HG03521 (cell line): ENCODE data around the gene WTAP.
A peak's percentile ranks its signal among the peaks of the same experiment; 100 is the strongest.
"Not testable (repeated sequence)": the region's sequence is repeated elsewhere in the genome, so short reads cannot be mapped to it uniquely, and the experiment has no call there.

ENCODE experiments used
- ATAC-seq: cut with Tn5 transposase; IDR thresholded peaks from one replicate; pipeline ENCODE4 v1.9.1; 2021; ENCODE audit warnings: mild to moderate bottlenecking, moderate library complexity; ENCODE audit not compliant: unreplicated experiment

The WTAP gene

GRCh38 chr6:159693128-159693893 is 34.0 kb upstream of the WTAP start, which contains the start of gene SOD2:
Gene SOD2, minus strand, starts transcription at chr6:159693241. Its CDS starts 74 bp downstream, at chr6:159693167.
- ATAC-seq = peak; percentile 71

- ATAC-seq = no peak
Observed at GRCh38 chr6:159693894-159694545, 33.3 kb upstream of the WTAP start.

- ATAC-seq = no peak
Observed at GRCh38 chr6:159695984-159696383, 31.3 kb upstream of the WTAP start.

DNA sequence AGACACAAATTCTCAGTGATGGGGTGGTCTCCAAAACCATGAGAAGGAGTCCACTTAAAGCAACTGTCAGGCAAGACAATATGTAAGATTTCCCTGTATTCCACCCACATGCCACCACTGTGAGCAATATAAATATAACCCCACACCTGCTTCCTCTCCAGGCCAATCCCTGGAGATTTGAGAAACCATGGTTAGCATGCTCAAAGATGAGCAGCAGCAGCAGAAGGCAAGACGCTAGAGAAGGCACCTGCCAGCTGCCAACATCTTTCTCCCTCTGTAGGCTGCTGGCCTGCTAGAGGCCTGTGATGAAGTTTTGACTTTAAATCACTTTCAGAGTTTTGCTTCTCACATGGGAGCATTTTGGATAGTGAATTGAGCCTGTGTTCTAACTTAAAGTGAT is 26.3 kb upstream of the WTAP start:
- ATAC-seq = no peak

GRCh38 chr6:159701413-159701999 is 25.8 kb upstream of the WTAP start:
- no peak for ATAC-seq

DNA sequence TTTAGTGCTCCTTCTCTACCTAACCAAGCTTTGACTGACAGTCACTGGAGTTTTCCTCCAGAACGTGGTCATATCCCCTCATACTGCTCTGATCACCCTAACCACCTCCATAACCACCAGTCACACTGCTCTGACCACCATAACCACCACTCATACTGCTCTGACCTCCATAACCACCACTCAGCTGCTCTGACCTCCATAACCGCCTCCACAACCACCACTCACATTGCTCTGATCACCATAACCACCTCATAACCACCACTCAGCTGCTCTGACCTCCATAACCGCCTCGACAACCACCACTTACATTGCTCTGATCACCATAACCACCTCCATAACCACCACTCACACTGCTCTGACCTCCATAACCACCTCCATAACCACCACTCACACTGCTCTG is 16.7 kb upstream of the WTAP start:
- not testable (repeated sequence) for ATAC-seq

DNA sequence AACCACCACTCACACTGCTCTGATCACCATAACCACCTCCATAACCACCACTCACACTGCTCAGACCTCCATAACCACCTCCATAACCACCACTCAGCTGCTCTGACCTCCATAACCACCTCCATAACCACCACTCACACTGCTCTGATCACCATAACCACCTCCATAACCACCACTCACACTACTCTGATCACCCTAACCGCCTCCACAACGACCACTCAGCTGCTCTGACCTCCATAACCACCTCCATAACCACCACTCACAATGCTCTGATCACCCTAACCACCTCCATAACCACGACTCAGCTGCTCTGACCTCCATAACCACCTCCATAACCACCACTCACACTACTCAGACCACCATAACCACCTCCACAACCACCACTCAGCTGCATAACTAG is 14.9 kb upstream of the WTAP start:
- not testable (repeated sequence) for ATAC-seq

- ATAC-seq = no peak
Observed at GRCh38 chr6:159713984-159714383, 13.3 kb upstream of the WTAP start.

DNA sequence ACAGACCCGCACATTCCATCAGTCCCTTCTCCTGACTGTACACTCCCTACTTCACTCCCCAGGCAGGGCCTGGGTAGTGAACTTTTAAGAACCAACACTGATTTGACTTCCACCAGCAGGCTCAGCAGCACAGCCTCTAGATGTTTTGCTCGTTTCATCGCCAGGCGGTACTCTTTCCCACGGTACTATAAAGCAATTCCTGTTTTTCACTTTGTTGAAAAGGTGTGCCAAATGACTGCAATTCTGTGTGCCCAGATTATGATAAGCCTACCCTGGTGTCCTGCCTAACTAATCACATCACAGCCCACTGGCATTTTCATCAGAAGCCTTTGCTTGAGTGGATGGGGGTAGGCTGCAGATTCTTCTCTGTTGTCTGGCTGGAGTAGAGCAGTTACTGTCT is 12.9 kb upstream of the WTAP start:
- no peak for ATAC-seq

DNA sequence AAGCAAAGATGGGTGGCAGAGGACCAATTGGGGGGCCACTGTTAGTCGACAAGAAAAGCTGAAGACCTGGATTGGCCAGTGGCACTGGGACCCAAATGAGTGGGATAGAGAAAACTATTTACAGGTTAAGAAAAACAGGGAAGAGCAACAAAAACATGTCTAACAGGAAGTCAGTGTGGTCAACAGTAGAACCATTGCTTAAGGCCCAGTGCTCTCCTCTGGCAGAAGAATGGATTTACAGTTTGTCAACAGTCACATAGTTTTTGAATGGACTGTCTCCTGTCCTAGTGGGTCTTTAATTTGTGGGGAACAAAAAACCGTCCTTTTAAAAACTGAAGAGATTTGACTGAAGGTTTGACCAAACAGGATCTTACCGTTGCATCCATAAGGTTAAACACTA is 12.1 kb upstream of the WTAP start:
- no peak for ATAC-seq

GRCh38 chr6:159715605-159716004 is 11.7 kb upstream of the WTAP start:
- ATAC-seq = no peak

GRCh38 chr6:159716247-159717096 is 10.8 kb upstream of the WTAP start:
- ATAC-seq = no peak

DNA sequence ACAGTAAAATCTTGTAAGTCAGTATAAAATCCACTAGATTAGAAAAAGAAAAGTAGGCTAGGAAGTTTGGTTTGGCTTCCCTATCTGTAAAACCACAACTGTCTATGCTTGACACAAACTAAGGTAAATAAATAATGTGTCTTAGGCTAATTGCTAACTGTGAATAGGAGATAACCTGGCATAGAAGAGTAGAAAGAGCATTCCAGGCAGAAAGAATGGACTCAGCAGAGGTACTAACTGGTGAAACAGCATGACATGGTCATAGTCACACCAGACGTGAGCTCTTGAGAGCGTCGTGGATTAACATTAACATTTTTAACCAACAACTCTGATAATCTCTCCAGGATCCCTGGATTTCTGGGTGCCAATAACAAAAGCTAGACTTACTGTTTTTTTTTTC is 8.7 kb upstream of the WTAP start:
- ATAC-seq = no peak

DNA sequence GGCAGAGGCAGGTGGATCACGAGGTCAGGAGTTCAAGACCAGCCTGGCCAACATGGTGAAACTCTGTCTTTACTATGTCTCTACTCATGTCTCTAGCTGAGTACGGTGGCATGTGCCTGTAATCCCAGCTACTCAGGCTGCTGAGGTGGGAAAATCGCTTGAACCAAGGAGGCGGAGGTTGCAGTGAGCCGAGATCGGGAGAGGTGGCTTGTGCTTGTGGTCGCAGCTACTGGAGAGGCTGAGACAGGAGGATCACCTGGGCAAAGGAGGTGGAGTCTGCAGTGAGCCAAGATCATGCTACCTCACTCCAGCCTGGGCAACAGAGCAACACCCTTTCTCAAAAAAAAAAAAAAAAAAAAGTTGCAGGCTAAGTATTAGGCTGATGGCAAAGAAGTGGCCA is 8.0 kb upstream of the WTAP start:
- no peak for ATAC-seq

DNA sequence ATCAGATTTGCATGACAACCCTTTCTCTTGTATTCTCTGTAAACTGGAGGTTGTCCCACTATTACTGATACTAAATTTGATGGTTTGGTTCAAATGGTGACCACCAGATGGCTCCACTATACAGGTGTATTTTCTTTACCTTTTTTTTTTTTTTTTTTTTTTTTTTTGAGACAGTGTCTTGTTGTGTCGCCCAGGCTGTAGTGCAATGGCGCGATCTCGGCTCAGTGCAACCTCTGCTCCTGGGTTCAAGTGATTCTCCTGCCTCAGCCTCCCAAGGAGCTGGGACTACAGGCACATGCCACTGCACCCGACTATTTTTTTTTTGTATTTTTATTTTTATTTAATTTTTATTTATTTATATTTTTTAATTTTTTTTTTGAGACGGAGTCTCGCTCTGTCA is 6.6 kb upstream of the WTAP start:
- ATAC-seq = no peak

- ATAC-seq = not testable (repeated sequence)
Observed at GRCh38 chr6:159721981-159722380, 5.3 kb upstream of the WTAP start.

DNA sequence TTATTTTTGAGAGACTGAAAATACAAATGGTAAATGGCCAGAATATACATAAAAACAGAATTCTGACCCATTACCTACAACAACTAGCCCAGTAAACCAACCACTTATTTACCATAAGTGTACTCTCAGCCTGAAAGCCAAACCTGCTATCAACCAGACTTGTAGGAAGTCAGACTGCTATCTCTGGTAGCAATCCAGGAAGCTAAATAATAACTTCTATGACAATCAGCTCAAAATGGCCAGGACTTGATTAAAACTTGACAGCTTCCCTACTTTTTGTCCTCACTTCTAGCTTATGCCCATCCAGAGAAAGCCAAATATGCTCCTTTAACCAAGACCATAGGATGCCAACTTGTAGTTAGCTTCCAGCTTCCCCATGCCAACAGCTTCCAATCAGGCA is 4.7 kb upstream of the WTAP start:
- no peak for ATAC-seq

DNA sequence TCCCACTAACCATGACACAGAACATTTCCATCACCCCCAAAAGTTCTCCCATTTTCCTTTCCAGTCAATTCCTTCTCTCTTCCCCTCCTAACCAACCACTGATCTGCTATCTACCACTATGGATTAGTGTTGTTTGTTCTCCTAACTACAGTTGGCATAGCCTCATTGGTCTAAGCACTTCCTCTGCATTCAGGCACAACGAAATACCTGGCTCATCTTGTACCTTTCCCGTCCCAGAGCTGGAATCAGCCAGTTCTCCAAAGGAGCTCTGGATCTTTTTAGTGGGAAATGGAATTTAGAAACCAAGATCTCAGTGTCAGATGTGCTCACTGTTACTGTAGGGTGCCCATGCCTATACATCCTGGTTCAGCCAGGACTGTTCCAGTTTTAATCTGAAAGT is 4.0 kb upstream of the WTAP start:
- no peak for ATAC-seq

DNA sequence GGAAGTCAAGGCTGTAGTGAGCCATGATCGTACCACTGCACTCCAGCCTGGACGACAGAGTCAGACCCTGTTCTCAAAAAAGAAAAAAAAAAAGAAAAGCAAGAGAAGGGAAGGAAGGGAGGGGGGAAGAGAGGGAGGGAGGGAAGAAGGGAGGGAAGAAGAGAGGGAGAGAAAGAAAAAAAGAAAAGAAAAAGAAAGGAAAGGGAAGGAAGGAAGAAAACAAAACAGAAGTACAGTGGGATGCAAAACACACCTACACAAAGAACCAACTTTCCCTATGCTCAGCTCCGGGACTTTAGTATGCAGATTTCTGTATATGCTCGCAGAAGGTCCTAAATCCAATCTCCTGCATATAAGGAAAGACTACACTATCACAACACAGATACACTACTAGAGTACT is 2.5 kb upstream of the WTAP start:
- ATAC-seq = no peak

GRCh38 chr6:159725208-159725607 is 2.1 kb upstream of the WTAP start:
- ATAC-seq = not testable (repeated sequence)

GRCh38 chr6:159726255-159726917 is 920 bp upstream of the WTAP start:
- ATAC-seq = no peak
